ENCODE data around the gene DOCK2.

The DOCK2 gene

DNA sequence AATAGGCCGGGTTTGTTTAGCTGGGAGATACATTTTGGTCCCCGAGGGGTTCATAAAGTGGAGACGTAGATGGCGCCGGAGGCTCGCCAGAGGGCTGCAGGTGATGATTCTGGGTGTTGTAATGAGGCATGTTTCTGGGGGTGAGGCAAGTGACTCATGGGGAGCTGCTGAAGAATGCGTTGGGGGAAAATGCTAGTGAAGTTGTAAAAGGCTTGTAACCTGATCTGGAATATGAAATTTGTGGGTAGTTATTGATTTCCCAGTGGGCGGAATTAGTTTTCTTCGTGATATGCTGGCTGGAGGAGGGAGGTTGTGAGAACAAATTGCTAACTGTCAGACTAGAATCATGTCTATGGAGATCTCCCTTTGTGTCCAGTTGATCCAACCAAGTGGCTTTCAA is 158.3 kb downstream of the DOCK2 start:
- ChIA-PET CTCF (interaction anchor here (1.1 kb wide), 1 partner anchor 185 kb away, joined by 4 read pairs; the partner anchor contains the start of gene INSYN2B), POLR2A (no interaction called here)
- Histone ChIP-seq H3K9me3 (ENCODE audit: control insufficient read depth, insufficient read depth, low read depth, low read length) (no peaks in the 10 kb centered on the region), H3K4me1 (ENCODE audit: control insufficient read depth, insufficient read depth, low read length) (no peaks in the 10 kb centered on the region), H3K27ac (ENCODE audit: extremely low read depth, low read depth, low read length) (no peak overlapping the region), H3K4me3 (ENCODE audit: low read depth, low read length) (no peak overlapping the region), H3K36me3 (ENCODE audit: control insufficient read depth in 2 of 2, insufficient read depth in 1 of 2, low read length in 2 of 2) (no peaks in the 10 kb centered on the region)
- TF ChIP-seq ZFHX2 (tag by site-specific recombination; conservative IDR thresholded peaks at IDR 0.05), result peak; percentile 97
- no peak for TF ChIP-seq ZNF175 (tag by site-specific recombination; IDR thresholded peaks at IDR 0.05)
- TF ChIP-seq SP7 (tag by site-specific recombination; IDR thresholded peaks at IDR 0.05), result peak; percentile 35; the same call in 1 of the 2 replicates
- TF ChIP-seq EGR2 (tag by site-specific recombination; IDR thresholded peaks at IDR 0.05; ENCODE audit: low read depth), result peak; percentile 93

DNA sequence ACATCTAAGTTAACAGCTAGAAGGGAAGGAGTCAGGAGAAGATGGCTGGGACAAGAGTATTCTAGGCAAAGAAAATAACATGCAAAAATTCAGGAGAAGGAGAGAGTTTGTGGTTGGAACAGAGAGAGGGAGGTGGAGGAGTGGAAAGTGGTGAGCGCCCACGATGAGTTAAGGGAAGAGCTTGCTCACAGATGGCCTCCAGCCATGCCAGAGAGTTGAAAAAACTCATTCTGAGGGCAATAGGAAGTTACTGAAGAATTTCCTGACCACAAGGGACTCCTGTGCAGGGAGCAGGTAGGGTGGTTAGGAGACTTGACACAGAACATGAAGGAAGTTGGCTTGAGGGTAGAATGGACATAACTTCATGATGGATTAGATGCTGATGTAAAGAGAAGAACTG is 159.7 kb downstream of the DOCK2 start:
- Histone ChIP-seq H3K4me1 (ENCODE audit: control insufficient read depth, insufficient read depth, low read length) (no peaks in the 10 kb centered on the region), H3K27ac (ENCODE audit: extremely low read depth, low read depth, low read length) (no peak overlapping the region), H3K9me3 (ENCODE audit: control insufficient read depth, insufficient read depth, low read depth, low read length) (no peaks in the 10 kb centered on the region), H3K4me3 (ENCODE audit: low read depth, low read length) (no peak overlapping the region), H3K36me3 (ENCODE audit: control insufficient read depth in 2 of 2, insufficient read depth in 1 of 2, low read length in 2 of 2) (no peaks in the 10 kb centered on the region)
- CTCF ChIA-PET, result no interaction called here
- peak; percentile 54; the same call in 1 of the 2 replicates for TF ChIP-seq ZFHX2 (tag by site-specific recombination; conservative IDR thresholded peaks at IDR 0.05)
- TF ChIP-seq ZNF654 (tag by site-specific recombination; IDR thresholded peaks at IDR 0.05; ENCODE audit: low read depth), result no peak
- TF ChIP-seq ZNF23 (tag by site-specific recombination; IDR thresholded peaks at IDR 0.05; ENCODE audit: borderline replicate concordance), result no peak
- TF ChIP-seq ZXDB (tag by site-specific recombination; IDR thresholded peaks at IDR 0.05), result no peak
- TF ChIP-seq GLIS2 (tag by site-specific recombination; IDR thresholded peaks at IDR 0.05), result no peak
- TF ChIP-seq, protein P1, sequence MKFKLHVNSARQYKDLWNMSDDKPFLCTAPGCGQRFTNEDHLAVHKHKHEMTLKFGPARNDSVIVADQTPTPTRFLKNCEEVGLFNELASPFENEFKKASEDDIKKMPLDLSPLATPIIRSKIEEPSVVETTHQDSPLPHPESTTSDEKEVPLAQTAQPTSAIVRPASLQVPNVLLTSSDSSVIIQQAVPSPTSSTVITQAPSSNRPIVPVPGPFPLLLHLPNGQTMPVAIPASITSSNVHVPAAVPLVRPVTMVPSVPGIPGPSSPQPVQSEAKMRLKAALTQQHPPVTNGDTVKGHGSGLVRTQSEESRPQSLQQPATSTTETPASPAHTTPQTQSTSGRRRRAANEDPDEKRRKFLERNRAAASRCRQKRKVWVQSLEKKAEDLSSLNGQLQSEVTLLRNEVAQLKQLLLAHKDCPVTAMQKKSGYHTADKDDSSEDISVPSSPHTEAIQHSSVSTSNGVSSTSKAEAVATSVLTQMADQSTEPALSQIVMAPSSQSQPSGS (tag by site-specific recombination; IDR thresholded peaks at IDR 0.05; ENCODE audit: low read depth), result no peak
- peak; percentile 33; the same call in 1 of the 2 replicates for TF ChIP-seq EGR2 (tag by site-specific recombination; IDR thresholded peaks at IDR 0.05; ENCODE audit: low read depth)
- TF ChIP-seq ZNF529 (tag by site-specific recombination; IDR thresholded peaks at IDR 0.05; ENCODE audit: insufficient replicate concordance), result no peak
- TF ChIP-seq, protein P2, sequence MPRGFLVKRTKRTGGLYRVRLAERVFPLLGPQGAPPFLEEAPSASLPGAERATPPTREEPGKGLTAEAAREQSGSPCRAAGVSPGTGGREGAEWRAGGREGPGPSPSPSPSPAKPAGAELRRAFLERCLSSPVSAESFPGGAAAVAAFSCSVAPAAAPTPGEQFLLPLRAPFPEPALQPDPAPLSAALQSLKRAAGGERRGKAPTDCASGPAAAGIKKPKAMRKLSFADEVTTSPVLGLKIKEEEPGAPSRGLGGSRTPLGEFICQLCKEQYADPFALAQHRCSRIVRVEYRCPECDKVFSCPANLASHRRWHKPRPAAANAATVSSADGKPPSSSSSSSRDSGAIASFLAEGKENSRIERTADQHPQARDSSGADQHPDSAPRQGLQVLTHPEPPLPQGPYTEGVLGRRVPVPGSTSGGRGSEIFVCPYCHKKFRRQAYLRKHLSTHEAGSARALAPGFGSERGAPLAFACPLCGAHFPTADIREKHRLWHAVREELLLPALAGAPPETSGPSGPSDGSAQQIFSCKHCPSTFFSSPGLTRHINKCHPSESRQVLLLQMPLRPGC (tag by site-specific recombination; IDR thresholded peaks at IDR 0.05), result no peak
- no peak for TF ChIP-seq GFI1B (tag by site-specific recombination; IDR thresholded peaks at IDR 0.05)
- no peak for TF ChIP-seq ZNF341 (tag by site-specific recombination; IDR thresholded peaks at IDR 0.05; ENCODE audit: low read depth)
- no peak for TF ChIP-seq ZNF670 (tag by site-specific recombination; IDR thresholded peaks at IDR 0.05; ENCODE audit: low read depth)
- TF ChIP-seq ZNF658 (tag by site-specific recombination; IDR thresholded peaks at IDR 0.05), result no peak
- no peak for TF ChIP-seq BCL11A (tag by site-specific recombination; IDR thresholded peaks at IDR 0.05; ENCODE audit: low read depth)
- POLR2A ChIA-PET, result no interaction called here

DNA sequence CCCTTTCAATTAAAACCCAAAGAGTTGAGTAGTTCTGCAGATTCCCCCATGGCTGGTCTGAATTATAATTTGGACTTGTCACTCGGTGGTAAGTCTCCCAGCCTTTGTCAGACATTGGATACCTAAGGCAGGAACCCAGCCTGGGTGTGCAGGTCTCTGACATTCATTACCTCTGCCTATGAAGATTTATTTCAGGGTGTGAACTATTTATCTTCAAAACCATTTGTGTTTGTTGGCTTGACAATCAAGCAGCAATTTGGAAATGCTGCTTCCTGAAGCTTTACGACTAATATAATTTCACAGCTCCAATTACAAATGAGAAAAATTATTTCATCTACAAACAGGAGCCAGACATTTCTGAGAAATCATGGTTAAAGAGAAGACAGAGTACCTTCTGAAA is 160.5 kb downstream of the DOCK2 start:
- TF ChIP-seq ZNF2 (tag by site-specific recombination; IDR thresholded peaks at IDR 0.05), result no peak
- no peak for TF ChIP-seq ZNF121 (tag by site-specific recombination; IDR thresholded peaks at IDR 0.05)
- TF ChIP-seq FEZF1 (tag by site-specific recombination; IDR thresholded peaks at IDR 0.05), result 0 out of 2 replicates have a peak, but pooled peaks have one; percentile 19
- TF ChIP-seq, protein P3, sequence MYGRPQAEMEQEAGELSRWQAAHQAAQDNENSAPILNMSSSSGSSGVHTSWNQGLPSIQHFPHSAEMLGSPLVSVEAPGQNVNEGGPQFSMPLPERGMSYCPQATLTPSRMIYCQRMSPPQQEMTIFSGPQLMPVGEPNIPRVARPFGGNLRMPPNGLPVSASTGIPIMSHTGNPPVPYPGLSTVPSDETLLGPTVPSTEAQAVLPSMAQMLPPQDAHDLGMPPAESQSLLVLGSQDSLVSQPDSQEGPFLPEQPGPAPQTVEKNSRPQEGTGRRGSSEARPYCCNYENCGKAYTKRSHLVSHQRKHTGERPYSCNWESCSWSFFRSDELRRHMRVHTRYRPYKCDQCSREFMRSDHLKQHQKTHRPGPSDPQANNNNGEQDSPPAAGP (tag by site-specific recombination; IDR thresholded peaks at IDR 0.05), result peak; percentile 77
- TF ChIP-seq GLI4 (tag by site-specific recombination; IDR thresholded peaks at IDR 0.05), result no peak
- peak; percentile 74 for TF ChIP-seq KLF1 (tag by site-specific recombination; IDR thresholded peaks at IDR 0.05)
- TF ChIP-seq, protein P4, sequence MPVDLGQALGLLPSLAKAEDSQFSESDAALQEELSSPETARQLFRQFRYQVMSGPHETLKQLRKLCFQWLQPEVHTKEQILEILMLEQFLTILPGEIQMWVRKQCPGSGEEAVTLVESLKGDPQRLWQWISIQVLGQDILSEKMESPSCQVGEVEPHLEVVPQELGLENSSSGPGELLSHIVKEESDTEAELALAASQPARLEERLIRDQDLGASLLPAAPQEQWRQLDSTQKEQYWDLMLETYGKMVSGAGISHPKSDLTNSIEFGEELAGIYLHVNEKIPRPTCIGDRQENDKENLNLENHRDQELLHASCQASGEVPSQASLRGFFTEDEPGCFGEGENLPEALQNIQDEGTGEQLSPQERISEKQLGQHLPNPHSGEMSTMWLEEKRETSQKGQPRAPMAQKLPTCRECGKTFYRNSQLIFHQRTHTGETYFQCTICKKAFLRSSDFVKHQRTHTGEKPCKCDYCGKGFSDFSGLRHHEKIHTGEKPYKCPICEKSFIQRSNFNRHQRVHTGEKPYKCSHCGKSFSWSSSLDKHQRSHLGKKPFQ (tag by site-specific recombination; IDR thresholded peaks at IDR 0.05), result peak; percentile 62; the same call in 1 of the 2 replicates
- TF ChIP-seq, protein P5, sequence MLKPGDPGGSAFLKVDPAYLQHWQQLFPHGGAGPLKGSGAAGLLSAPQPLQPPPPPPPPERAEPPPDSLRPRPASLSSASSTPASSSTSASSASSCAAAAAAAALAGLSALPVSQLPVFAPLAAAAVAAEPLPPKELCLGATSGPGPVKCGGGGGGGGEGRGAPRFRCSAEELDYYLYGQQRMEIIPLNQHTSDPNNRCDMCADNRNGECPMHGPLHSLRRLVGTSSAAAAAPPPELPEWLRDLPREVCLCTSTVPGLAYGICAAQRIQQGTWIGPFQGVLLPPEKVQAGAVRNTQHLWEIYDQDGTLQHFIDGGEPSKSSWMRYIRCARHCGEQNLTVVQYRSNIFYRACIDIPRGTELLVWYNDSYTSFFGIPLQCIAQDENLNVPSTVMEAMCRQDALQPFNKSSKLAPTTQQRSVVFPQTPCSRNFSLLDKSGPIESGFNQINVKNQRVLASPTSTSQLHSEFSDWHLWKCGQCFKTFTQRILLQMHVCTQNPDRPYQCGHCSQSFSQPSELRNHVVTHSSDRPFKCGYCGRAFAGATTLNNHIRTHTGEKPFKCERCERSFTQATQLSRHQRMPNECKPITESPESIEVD (tag by site-specific recombination; IDR thresholded peaks at IDR 0.05), result peak; percentile 43; the same call in 1 of the 2 replicates
- Histone ChIP-seq H3K4me1 (ENCODE audit: control insufficient read depth, insufficient read depth, low read length) (no peaks in the 10 kb centered on the region), H3K36me3 (ENCODE audit: control insufficient read depth in 2 of 2, insufficient read depth in 1 of 2, low read length in 2 of 2) (no peaks in the 10 kb centered on the region), H3K27ac (ENCODE audit: extremely low read depth, low read depth, low read length) (no peak overlapping the region), H3K9me3 (ENCODE audit: control insufficient read depth, insufficient read depth, low read depth, low read length) (no peaks in the 10 kb centered on the region), H3K4me3 (ENCODE audit: low read depth, low read length) (no peak overlapping the region)
- CTCF ChIA-PET, result interaction anchor here (1.7 kb wide), 1 partner anchor 96 kb away, joined by 4 read pairs; no protein-coding TSS in a partner anchor
- POLR2A ChIA-PET, result no interaction called here

Measured in HEK293 (cell line).